ENCODE results near the gene RTL10.
"Not testable (repeated sequence)": the region's sequence is repeated elsewhere in the genome, so short reads cannot be mapped to it uniquely, and the experiment has no call there.

Gene RTL10

GRCh38 chr22:19888131-19888746, 33.6 kb upstream of the RTL10 start:
- DNase-seq = no peak

DNA sequence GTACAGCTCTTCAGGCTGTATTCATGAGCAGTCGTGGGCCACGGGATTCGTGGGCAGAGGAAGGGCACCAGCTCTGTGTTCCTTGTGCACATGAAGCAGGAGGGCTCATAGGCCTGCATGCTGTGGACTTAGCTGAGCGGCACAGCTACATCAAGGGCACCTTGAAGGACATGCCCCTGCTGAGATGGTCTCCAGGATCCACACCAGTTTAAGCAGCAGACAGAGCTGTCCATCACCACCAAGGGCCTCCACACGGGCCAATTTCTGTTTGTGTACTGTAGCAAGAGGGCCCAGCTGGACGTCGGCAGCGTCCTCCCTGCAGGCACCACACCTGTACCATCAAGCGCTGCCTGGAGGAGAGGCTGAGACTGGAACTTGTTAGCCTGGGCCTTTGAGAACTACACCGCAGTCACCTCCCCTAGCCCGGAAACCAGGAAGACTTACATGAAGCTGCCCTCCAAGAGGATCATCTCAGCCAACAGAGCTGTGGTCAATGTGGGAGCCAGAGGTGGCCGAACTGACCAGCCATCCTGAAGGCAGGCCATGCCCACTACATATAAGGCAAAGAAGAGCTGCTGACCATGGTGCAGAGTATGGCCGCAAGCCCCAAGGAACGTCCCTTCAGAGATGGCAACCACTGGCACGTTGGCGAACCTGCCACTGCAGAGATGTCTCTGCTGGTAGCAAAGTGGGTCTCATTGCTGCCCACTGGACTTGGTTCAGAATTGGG, 32.7 kb upstream of the RTL10 start:
- no peak for DNase-seq

DNA sequence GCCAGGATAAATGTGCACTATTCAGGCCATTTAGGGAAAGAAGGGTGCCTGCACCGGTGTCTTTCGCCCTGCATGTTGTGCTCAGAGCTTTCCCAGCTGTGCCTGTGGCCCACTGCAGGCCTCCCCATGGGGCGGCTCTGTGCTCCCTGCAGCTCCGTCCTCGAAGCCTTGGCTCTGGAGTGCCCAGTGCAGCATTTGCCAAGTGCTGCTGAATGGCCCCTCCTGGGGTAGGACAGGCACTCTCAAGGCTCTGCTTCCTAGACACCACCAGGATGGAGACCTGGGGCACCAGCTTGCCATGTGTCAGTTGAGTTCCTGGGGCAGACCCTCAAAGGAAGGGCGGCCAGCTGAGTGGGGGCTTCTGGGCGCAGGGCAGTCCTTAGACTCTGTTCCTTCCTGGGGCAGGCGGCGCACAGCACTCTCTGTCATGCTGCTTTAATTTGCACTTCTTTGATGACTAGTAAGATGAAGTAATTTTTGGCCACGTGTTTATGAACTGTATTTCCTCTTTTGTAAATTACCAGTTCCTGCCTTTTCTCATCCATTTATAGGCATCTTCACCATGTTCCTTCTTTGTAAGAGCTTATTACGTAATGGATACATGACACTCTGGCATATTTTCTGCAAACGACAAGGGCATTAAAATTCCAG, 32.1 kb upstream of the RTL10 start:
- no peak for DNase-seq

DNA sequence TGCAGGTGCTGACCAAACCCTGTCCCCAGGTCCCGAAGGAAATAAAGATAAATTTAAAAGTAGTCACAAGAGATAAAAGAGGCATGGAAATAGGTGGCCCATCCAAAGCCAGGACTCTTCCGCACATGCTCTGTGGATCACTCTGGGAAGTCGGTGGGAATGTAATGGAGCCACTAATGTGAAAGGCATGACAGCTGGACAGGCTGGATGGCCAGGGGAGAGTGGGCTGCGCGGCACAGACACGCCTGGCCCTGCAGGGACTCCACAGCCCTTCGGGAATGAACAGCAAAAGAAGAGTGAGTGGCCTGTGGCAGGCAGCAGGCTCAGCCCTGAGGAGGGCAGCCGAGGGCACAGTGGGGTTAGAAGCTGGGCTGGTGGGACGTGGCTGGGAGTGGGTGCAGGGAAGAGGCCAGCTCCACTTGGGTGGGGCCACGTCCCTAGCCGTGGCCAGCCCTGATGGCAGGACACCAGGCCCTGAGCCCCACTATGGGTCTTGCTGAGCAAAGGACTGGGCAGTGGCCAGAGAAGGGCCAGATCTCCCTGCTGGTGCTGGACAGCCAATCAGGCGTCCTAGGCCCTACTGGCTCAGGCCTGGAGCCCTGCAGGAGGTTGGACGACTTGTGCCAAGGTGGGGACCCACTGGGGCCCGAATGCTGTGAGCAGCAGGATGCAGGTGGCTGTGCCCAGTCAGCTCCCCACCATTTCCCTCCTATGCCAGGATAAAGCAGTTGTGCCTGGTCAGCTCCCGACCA, 31.3 kb upstream of the RTL10 start:
- DNase-seq = no peak

GRCh38 chr22:19884954-19885751, 30.5 kb upstream of the RTL10 start:
- no peak for DNase-seq

DNA sequence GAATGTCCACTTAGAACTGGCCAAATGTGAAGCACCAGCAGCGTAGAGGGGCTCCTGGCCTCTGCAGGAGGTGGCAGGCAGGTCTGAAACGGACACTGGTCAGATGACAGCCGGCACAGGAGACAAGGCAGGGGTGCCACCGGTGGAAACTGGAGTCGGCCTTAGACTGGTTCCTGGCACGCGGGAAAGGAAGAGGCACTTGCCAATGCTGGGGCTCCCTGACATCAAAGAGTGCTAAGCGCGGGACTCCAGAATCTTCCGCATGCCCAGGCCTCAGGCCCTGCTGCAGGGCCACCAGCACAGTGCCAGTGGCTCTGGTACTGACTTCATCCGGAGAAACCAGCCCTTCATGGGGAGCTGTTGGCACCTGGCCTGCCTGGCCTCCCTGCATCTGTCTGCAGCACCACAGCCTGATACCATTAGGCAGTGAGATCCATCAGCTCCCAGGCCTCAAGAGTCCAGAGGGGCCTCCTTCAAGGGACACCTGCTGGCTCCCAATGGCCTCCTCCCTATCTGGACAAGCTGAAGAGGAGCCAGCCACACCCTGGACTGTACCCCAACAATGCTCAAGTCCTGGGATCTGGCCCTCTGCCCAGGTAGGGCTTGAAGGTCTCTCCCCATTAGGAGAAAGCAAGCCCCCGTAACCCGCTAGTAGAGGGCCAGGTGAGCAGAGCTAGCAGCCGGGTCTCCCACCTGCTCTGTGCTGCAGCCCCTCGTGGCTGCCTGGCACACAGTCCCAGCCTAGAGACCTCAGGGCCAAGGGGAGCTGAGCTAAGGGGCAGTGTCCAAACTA, 29.7 kb upstream of the RTL10 start:
- DNase-seq = peak; percentile 18

DNA sequence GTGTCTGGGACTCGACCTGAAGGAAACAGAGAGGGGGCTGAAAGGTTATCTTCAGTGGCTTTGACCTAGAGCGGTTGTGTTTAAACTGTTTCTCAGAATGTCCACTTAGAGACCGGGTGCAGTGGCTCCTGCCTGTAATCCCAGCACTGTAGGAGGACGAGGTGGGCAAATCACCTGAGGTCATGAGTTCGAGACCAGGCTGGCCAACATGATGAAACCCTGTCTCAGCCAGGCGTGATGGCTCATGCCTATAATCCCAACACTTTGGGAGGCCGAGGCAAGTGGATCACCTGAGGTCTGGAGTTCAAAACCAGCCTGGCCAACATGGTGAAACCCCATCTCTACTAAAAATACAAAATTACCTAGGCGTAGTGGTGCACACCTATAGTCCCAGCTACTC, 28.8 kb upstream of the RTL10 start:
- DNase-seq = not testable (repeated sequence)

GRCh38 chr22:19882446-19883381, 28.0 kb upstream of the RTL10 start:
- DNase-seq = no peak

- no peak for DNase-seq
Measured at GRCh38 chr22:19880786-19881569, 26.3 kb upstream of the RTL10 start.

GRCh38 chr22:19879992-19880785, 25.5 kb upstream of the RTL10 start:
- no peak for DNase-seq

DNA sequence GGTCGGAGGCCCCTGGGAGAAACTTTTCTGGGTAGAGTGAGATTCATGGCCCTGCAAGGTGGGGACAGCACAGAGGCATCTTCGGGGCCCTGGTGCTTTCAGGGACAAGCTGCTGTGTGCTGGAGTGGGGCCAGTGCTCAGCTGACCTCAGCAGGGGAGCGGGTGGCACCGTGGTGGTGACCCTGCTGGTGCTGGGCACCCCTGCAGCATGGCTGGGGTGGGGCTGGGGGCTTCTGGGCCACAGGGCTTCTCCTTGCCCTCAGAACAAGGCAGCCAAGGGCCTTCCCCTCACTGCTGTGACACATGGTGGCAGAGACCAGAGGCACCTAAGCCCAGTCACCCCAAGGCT, 24.9 kb upstream of the RTL10 start:
- no peak for DNase-seq

DNA sequence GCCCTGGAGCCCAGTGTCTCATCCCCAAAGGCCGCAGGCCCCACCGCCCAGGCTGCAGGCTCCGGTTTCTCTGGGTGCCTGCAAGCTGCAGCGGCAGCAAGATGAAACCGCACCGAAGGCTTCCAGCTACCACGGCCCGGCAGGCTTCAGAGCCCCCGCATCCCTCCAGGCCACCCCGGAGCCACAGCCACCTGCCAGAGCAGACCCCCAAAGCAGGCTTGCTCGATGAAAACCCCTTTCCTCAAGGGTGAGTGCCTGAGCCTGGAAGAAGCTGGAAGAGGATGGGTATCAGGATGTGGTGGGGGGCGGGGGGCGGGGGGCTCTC, 24.5 kb upstream of the RTL10 start:
- DNase-seq = no peak

DNA sequence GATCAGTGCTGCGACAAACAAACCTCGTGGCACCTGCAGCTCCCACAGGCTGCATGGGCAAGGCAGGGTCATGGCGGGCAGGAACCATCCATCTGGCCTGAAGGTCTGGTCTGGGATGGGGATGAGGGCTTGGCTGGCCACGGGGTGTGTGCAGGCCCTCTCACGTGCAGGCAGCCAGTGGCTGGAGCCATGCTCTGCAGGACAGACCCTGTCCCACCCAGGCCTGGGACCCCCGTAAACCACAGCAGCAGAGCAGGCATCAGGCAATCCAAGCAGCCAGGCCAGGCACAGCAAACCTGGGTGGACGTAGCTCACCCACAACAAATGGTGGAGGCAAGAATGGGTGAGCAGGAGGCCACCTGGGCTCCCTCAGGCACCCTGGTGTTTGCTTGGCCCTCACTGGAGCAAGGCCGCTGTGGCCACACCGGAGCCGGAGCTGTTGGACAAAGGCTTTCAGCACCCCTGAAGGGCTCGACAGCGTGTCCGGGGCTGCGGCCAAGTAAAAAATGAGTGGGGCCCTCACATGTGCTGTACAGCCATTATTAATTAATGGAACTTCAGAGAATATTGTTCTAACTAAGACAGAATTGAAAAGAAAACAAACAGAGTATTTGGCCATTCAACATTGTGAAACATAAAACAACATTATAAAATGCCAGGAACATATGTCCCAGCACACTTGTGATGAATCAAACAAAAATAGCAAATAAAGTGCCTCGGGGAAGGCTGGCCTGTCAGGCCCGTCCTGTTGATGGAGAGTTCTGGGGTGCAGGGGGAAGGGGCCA, 24.0 kb upstream of the RTL10 start:
- DNase-seq = no peak

- DNase-seq = no peak
Measured at GRCh38 chr22:19877626-19878339, 23.1 kb upstream of the RTL10 start.

GRCh38 chr22:19876941-19877625, 22.4 kb upstream of the RTL10 start:
- no peak for DNase-seq

DNA sequence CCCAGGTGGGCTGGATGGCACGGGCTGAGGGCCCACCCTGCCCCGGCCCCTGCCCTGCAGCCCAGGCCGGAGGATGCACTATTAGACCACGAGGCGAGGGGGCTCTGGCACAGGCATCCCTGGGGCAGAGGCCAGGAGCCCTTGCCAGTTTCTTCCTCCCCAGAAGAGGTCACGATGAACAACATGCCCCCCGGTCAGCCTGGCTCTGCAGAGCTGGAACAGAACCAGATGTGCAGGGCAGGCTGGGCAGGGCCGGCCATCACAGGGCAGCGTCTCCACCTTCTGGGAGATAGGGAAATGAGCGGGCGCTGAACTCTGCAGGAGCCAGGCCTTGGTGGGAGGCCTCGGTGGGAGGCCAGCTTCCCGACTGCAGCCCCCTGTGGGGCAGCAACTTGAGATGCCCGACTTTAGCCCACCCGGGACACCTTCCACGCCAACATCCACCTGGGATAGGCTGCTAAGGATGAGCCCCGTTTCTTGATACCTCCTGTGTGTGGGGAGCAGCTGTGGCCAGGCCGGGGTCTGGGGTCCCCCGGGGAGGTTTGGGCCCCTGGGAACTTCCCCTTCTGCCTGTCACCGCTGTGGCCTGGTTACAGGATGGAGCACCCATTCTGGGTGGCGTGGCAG, 21.8 kb upstream of the RTL10 start:
- no peak for DNase-seq

Data from NCI-H1092 treated with DMSO at 0.1 percent for 48 hours (cell line).